A549 treated with CORT108297 at 1 μM for 4 hours (cell line): ENCODE results near the gene LBHD2. TPM values are rescaled to one million over a fixed set of nuclear protein-coding genes. Genes with fewer than 3 reads are reported as not detected.

Source experiments
- total RNA-seq: library from RNA; stranded (reverse); fragments of 200-300 nt; extraction: Qiagen RNA extraction; gene quantifications from 5 replicates; pipeline ENCODE4 v1.2.3, GENCODE V29; 2022

The LBHD2 gene
- 0.12 to 0.39 TPM (median 0.27 TPM) in 3 of 5 replicates, not detected in the others for total RNA-seq

GRCh38 chr14:103084021-103084919, at the start of gene LBHD2:
Gene LBHD2, plus strand, starts transcription at chr14:103084210. Its CDS starts 1,803 bp downstream, at chr14:103086013.

DNA sequence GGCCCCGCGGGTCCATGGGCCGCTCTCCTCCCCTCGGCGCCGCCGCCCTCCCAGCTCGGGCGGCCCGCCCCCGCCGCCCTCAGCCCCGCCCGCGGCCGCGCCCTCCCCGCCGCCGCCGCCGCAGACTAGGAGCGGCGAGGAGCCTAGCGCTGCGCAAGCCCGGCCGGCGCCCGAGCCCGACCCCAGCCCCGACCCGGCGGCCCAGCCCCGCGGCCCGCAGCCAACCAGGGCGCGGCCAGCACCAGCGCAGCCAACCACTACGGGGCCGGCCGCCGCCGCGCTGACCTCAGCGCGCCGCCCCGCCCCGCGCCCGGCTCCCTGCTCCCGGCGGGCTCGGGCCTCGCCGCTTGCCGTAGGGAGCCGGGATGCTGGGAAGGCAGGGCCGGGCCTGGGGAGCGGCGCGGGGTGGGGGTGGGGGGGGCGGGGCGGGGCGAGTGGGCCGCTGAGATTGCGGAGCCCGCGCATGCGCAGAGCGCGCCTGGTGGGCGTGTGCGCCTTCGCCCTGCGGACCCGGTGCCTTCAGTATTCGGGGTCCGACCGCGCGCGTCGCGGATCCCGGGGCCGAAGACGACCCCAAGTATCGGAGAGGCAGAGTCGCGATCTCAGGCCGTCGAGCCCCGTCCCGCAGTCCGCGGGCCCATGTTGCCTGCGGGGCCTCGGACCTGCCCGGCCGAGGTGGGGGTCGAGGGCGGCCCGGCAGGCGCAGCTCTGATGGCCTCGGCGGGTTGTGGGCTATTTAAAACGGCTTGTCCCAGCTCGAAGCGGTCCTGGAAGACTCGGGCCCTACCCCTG, 26.4 kb upstream of the LBHD2 start, which contains the start of gene CDC42BPB:
Gene CDC42BPB, minus strand, starts transcription at position 178 of the 792 bp plus-strand sequence. CDS start 376 bp downstream, outside the sequence.

DNA sequence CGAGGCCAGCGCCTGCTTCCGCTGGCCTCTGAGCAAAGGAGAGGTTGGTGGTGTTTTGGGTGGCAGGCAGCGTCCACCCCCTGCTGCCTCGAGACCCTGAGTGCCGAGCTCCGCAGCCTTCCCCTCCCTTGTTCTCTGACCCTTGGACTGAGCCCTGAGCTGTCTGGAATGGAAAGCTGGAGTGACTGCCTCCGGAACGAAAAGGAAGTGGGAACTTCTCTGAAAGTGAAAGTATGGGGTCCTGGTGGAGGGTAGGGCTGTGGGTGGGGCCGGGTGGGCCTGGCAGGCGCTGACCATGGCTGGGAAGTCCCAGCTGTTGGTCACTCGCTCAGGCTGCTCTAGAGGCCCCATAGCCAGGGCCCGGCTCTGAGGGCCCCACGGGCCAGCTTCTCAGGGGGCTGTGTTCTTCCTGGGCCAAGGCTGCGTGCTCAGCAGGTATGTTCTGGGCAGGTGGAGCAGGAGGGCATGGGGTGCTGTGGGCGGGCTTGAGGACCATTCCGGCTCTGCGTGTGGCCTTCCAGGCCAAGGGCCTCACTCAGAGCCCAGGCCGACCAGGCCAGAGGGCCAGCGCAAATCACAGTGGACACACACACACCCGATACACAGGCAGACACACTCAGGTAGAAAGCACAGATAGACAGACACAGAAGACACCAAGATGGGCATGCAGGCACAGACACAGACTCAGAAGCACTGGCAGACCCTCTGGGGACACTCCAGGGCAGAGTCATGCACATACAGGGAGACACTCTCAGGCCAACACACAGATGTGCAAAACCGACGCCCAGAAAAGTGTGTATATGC, 10.6 kb downstream of the LBHD2 start, which contains the start of gene EXOC3L4:
Gene EXOC3L4, plus strand, starts transcription at position 320 of the 804 bp plus-strand sequence. CDS start 5,495 bp downstream, outside the sequence.

DNA sequence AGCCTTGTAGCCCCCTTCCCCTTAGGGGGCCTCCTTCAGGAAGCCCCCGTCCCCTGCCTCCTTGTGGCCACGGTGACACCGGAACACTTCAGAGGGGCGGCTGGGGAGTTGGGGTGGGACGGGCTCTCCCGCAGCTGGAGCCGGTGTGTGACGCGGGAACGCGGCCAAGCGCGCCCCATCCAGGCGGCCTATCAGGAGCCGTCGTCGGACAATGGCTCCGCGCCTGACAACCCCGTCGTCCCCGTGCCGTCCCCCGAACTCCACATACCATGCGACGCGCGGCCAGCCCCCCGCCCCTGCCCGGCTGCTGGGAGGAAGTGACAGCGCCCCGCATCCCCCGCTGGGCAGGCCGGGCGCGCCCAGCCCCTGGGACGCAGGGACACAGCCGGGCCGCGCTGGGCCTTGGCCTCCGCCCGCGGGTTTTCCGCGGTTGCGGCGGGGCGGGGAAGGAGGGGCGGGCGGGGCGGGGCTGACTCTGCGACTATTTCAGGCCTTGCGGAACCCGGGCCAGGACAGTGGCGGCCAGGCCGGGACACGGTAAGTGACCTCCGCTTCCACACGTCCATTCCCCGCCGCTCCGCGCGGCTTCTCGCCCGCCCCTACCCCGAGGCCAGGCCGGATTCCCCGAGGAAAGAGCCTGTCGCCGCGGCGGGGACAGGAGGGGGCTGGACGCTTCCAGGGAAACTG, 39.1 kb downstream of the LBHD2 start, which contains the start of gene TNFAIP2:
Gene TNFAIP2, plus strand, starts transcription at position 515 of the 687 bp plus-strand sequence. CDS start 2,997 bp downstream, outside the sequence.

Other genes starting within 250 kb of the LBHD2 start
- 0.20 to 0.44 TPM (median 0.34 TPM) in 5 replicates for gene AMN, start 161.5 kb upstream of the LBHD2 start, total RNA-seq
- 58.8 to 86.4 TPM (median 80.7 TPM) in 5 replicates for gene CDC42BPB, start 26.7 kb upstream of the LBHD2 start, total RNA-seq
- 1.1 to 2.5 TPM (median 1.9 TPM) in 5 replicates for gene EXOC3L4, start 10.5 kb downstream of the LBHD2 start, total RNA-seq
- 327 to 421 TPM (median 389 TPM) in 5 replicates for gene TNFAIP2, start 39.3 kb downstream of the LBHD2 start, total RNA-seq